Measurements from ENCODE around the gene OR51V1.

The OR51V1 gene

GRCh38 chr11:5223686-5224085 lies 23.2 kb upstream of the OR51V1 start:
- H3K27ac ChIP-seq = no peak overlapping the region
- TF ChIP-seq CTCF (conservative IDR thresholded peaks at IDR 0.05) = no peak
- TF ChIP-seq ZFX (IDR thresholded peaks at IDR 0.05) = no peak

GRCh38 chr11:5223146-5223545 lies 22.7 kb upstream of the OR51V1 start:
- TF ChIP-seq ZFX (IDR thresholded peaks at IDR 0.05) (no peak), CTCF (conservative IDR thresholded peaks at IDR 0.05) (no peak)
- H3K27ac ChIP-seq = no peak overlapping the region

GRCh38 chr11:5210376-5210885 lies 9.9 kb upstream of the OR51V1 start:
- H3K27ac ChIP-seq = no peak overlapping the region
- TF ChIP-seq CTCF (conservative IDR thresholded peaks at IDR 0.05) (no peak), ZFX (IDR thresholded peaks at IDR 0.05) (no peak)

GRCh38 chr11:5204787-5205186 lies 4.3 kb upstream of the OR51V1 start:
- TF ChIP-seq ZFX (IDR thresholded peaks at IDR 0.05) (no peak), CTCF (conservative IDR thresholded peaks at IDR 0.05) (peak; percentile 67)
- no peak overlapping the region for H3K27ac ChIP-seq

GRCh38 chr11:5203366-5203765 lies 2.9 kb upstream of the OR51V1 start:
- TF ChIP-seq CTCF (conservative IDR thresholded peaks at IDR 0.05) (no peak), ZFX (IDR thresholded peaks at IDR 0.05) (no peak)
- no peak overlapping the region for H3K27ac ChIP-seq

GRCh38 chr11:5198285-5198684 lies 2.2 kb downstream of the OR51V1 start:
- H3K27ac ChIP-seq = no peak overlapping the region
- TF ChIP-seq CTCF (conservative IDR thresholded peaks at IDR 0.05) (no peak), ZFX (IDR thresholded peaks at IDR 0.05) (no peak)

GRCh38 chr11:5197536-5197935 lies 2.9 kb downstream of the OR51V1 start:
- TF ChIP-seq ZFX (IDR thresholded peaks at IDR 0.05) = no peak
- TF ChIP-seq CTCF (conservative IDR thresholded peaks at IDR 0.05) = no peak
- no peak overlapping the region for H3K27ac ChIP-seq
